ENCODE measurements around the gene SYCP3.

DNA sequence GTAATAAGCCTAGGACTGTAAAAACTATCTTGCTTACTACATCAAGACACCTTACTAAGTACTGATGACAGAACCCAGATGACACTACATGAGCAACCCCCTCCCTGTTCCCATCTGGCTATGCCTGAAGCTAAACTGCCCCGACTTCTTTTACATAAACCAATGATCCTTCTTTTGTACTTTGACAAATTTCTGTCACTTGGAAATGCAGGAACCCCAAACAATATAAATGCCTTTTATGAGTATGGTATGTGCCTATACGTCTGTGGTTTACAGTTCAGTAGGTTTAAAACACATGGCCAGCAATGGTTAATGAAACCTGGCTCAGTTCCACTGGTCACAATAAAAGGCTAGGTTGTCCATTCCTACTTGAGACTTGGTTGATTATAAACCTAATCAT is 6.1 kb downstream of the SYCP3 start:
- TF ChIP-seq, protein P1, sequence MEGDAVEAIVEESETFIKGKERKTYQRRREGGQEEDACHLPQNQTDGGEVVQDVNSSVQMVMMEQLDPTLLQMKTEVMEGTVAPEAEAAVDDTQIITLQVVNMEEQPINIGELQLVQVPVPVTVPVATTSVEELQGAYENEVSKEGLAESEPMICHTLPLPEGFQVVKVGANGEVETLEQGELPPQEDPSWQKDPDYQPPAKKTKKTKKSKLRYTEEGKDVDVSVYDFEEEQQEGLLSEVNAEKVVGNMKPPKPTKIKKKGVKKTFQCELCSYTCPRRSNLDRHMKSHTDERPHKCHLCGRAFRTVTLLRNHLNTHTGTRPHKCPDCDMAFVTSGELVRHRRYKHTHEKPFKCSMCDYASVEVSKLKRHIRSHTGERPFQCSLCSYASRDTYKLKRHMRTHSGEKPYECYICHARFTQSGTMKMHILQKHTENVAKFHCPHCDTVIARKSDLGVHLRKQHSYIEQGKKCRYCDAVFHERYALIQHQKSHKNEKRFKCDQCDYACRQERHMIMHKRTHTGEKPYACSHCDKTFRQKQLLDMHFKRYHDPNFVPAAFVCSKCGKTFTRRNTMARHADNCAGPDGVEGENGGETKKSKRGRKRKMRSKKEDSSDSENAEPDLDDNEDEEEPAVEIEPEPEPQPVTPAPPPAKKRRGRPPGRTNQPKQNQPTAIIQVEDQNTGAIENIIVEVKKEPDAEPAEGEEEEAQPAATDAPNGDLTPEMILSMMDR (IDR thresholded peaks at IDR 0.05): no peak
- no peak for TF ChIP-seq POLR2A (IDR thresholded peaks at IDR 0.05)
- TF ChIP-seq EP300 (IDR thresholded peaks at IDR 0.05): no peak
